Stimulated activated CD4-positive, alpha-beta T cell treated with anti-CD3 and anti-CD28 coated beads, Interleukin-4, amount 100 ng/mL, for 24 hours (primary cell): ENCODE measurements around the gene POLDIP2.

Experiments used
- DNase-seq: peaks from one replicate; pipeline ENCODE4 v3.0.0-alpha.2; 2020

The POLDIP2 gene

GRCh38 chr17:28335201-28335958, 21.9 kb downstream of the POLDIP2 start, which contains the start of the genes IFT20 and TNFAIP1:
Gene IFT20, minus strand, starts transcription at chr17:28335472. Its CDS starts 3,487 bp downstream, at chr17:28331985.
Gene TNFAIP1, plus strand, starts transcription at chr17:28335761. Its CDS starts 3,761 bp downstream, at chr17:28339522.
- DNase-seq = peak; percentile 98

GRCh38 chr17:28334666-28335200, 22.6 kb downstream of the POLDIP2 start:
- DNase-seq = no peak

- no peak for DNase-seq
Observed at GRCh38 chr17:28334171-28334570, 23.2 kb downstream of the POLDIP2 start.

GRCh38 chr17:28333083-28333746, 24.1 kb downstream of the POLDIP2 start:
- DNase-seq = no peak

- DNase-seq = no peak
Observed at GRCh38 chr17:28331891-28332420, 25.4 kb downstream of the POLDIP2 start.

- no peak for DNase-seq
Observed at GRCh38 chr17:28330671-28331070, 26.7 kb downstream of the POLDIP2 start.

GRCh38 chr17:28328325-28328724, 29.0 kb downstream of the POLDIP2 start:
- no peak for DNase-seq

- no peak for DNase-seq
Observed at GRCh38 chr17:28327709-28328108, 29.6 kb downstream of the POLDIP2 start.

- peak; percentile 42 for DNase-seq
Observed at GRCh38 chr17:28327031-28327607, 30.2 kb downstream of the POLDIP2 start.

GRCh38 chr17:28326114-28326513, 31.2 kb downstream of the POLDIP2 start:
- no peak for DNase-seq

GRCh38 chr17:28325211-28325610, 32.1 kb downstream of the POLDIP2 start:
- no peak for DNase-seq

GRCh38 chr17:28324781-28325180, 32.5 kb downstream of the POLDIP2 start:
- no peak for DNase-seq

- no peak for DNase-seq
Observed at GRCh38 chr17:28324267-28324745, 33.0 kb downstream of the POLDIP2 start.

- DNase-seq = no peak
Observed at GRCh38 chr17:28320215-28321061, 36.9 kb downstream of the POLDIP2 start.

- DNase-seq = no peak
Observed at GRCh38 chr17:28319598-28319935, 37.8 kb downstream of the POLDIP2 start.

GRCh38 chr17:28318759-28319597, 38.3 kb downstream of the POLDIP2 start, which contains the start of gene TMEM97:
Gene TMEM97, plus strand, starts transcription at chr17:28319200. Its CDS starts 40 bp downstream, at chr17:28319240.
- peak; percentile 97 for DNase-seq

GRCh38 chr17:28317966-28318758, 39.2 kb downstream of the POLDIP2 start:
- no peak for DNase-seq

- DNase-seq = no peak
Observed at GRCh38 chr17:28317099-28317965, 40.0 kb downstream of the POLDIP2 start.
